ENCODE results near the gene STAT1. TPM values are rescaled to one million over a fixed set of nuclear protein-coding genes. Genes with fewer than 3 reads are reported as not detected.
A peak's percentile ranks its signal among the peaks of the same experiment; 100 is the strongest.
"Not testable (repeated sequence)": the region's sequence is repeated elsewhere in the genome, so short reads cannot be mapped to it uniquely, and the experiment has no call there.

The STAT1 gene
- total RNA-seq, 1 donor from 2014 or later, result 77.7 TPM

DNA sequence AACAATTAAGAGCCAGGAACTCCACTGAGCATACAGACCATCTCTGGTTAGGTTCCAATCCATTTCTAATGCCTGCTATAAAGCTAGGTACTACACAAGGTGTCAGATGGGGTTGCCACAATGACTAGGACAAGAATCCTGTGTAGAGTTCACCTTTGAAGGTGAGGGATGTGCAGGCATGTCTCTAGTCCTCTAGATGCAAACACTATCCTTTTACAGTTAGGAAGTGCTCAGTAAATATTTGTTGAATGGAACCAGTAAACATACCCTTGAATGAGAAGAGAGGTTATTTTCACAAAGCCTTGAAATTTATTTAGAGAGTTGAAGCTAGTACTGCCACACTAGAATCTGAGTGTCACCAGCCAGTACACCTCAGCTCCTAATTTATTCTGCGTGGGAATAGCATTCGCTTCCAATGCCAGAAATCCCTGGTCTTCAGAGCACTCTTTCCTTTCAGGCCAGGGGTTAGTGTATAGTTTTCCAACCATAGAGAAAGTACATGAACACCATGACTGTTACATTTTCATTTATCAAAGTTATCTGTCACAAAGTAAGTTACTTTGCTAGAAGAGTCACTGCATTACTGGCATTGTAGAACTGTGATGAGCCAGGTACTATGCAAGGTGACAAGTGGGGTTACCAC is 48.3 kb downstream of the STAT1 start:
- no peak for DNase-seq (ENCODE audit: extremely low read depth, low read depth, low spot score)

DNA sequence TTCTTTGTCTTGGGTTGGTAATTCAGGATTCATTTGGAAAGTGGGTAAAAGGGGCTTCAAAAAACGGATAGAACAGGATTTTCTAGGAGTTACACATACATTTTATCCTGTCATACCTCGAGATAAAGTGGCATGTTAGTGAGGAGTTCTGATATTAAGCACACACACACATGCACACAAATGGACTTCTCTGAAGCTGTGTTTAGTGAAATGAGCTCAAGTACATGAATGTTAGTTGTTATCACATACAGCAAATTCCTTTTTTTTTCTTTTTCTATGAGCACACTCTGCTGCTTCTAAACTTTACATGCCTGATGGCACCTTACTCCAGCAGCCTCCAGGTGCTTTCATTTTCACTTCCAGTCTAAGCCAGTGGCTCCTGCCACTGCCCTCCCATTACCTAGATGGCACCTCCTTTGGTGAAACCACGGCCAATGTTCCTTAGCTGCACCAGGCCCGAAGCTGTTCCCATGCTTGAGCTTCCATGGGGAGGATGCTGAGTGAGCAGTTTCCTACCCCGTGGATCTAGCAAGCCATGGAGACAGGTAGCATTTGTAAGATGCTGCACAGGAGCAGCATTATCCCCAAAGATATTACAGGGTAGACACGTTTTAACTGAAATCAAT is 49.7 kb downstream of the STAT1 start:
- no peak for DNase-seq (ENCODE audit: extremely low read depth, low read depth, low spot score)

DNA sequence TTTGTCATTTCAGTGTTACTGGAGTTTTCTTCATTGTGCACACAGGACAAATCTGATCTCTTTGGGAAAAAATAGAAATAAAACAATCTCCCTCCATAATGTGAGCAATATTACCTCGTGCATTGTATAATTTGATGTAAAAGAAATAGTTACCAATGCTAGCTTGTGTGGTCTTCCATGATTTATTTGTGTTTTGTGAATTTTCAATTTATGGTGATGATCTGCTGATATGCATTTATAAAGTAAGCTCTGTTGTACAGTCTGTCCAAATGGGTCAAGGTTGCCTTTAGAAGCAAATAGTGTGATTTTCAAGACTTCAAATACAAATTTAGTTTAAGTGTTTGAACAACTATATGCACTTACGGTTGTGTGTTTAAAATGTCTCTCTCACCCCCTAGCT is 50.9 kb downstream of the STAT1 start:
- no peak for DNase-seq (ENCODE audit: extremely low read depth, low read depth, low spot score)

DNA sequence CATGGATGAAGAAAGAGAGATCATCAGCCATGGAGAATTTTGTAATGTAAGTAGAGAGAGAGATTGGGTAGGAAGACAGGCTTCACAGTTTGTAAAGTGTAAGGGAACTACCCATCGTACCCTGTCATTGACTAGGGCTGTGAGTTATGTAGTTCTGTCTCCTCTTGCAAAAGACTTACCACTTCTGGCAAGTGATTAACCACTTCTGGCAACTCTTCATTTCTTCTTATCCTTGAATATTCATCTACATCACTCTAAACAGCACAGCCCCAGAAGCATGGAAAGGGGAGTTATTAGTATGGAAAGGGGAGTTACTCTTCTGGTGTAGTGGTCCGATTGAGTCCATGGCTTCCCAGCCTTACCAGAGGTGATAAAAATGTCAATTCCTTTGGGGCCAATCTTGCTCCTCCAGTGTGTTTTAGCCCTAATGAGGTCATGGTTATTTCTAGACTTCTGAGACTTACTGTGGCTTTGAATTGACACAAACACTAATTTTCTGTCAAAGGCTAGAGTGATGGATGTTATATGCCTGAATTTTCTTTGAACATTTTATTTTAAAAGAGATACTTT is 52.0 kb downstream of the STAT1 start:
- no peak for DNase-seq (ENCODE audit: extremely low read depth, low read depth, low spot score)

DNA sequence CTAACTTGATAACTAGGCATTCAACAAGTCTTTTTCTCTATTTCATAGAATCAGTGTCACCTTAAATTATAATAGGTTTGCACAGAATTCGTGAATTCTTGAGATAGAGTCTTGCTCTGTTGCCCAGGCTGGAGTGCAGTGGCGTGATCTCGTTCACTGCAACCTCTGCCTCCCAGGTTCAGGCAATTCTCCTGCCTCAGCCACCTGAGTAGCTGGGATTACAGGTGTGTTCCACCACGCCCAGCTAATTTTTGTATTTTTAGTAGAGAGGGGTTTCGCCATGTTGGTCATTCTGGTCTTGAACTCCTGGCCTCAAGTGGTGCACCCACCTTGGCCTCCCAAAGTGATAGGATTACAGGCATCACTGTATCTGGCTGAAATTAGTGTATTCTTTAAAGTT is 52.9 kb downstream of the STAT1 start:
- not testable (repeated sequence) for DNase-seq (ENCODE audit: extremely low read depth, low read depth, low spot score)

DNA sequence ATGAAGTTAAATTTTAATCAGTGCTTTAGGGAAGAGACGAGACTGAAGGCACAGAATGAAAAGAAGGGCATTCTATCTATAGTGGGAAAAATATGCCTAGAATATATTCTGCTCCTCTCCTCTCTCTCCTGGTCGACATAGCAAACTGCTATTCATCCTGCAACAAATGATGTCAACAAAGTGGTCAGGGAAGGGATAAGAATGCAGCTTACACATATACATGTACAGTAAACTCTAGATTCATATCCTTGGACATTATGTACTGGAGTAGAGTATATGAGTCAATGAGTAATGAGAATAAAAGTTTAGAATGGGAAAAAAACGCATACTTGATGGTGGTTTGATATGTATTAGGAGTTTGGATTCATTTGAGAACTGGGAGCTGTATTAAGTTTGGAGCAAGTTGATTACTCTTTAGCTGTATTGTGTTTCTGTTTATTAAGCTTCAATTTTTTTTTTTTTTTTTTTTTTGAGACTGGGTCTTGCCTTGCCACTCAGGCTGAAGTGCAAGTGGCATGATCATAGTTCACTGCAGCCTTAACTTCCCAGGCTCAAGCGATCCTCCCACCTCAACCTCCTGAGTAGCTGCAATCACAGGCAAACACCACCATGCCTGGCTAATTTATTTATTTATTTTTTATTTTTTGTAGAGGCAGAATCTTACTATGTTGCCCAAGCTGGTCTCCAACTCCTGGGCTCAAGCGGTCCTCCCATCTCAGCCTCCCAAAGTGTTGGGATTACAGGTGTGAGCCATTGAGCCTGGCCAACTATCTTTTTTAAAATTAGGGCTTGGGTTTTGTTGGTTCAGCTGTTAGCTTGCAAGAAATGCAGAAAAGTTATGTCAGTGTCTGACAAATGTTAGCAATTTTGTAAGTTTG is 53.8 kb downstream of the STAT1 start:
- DNase-seq (ENCODE audit: extremely low read depth, low read depth, low spot score), result no peak

DNA sequence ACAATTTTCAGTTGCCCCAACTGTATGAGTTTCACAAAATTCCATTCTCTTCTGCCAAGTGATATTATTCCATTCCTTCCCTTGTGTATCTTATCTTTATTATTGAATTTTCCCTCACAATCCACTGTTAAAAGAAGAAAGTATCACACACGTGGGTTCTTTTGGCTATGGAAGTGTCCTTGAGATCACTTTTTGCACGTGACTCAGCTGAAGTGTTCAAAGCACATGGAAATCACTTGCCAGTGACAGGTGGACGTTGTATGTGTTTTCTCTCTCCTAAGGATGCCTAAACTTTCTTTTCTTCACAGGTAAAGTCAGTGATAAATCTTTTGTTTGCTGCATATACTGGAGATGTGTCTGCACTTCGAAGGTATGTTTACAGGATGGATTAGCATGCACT is 60.7 kb downstream of the STAT1 start:
- DNase-seq (ENCODE audit: extremely low read depth, low read depth, low spot score), result no peak

DNA sequence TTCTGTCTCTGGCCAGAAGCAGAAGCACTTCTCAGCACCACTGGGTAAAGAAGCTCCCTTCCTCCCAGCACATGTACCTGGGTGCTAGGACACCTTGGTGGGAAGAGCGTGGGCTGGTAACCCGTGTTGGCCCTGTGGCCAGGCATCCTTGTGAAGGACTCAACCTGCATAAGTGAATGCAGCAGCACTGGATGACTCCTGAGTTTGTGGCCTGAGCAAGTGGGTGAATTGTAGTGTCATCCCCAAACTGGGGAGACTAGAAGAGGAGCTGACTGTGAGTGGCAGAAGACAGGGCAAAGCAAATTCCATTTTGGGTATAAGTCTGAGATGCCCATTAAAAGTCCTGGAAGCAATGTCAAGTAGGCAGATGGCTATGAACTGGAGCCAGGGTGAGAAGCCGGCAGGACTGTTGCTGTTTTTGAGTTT is 63.4 kb downstream of the STAT1 start:
- no peak for DNase-seq (ENCODE audit: extremely low read depth, low read depth, low spot score)

DNA sequence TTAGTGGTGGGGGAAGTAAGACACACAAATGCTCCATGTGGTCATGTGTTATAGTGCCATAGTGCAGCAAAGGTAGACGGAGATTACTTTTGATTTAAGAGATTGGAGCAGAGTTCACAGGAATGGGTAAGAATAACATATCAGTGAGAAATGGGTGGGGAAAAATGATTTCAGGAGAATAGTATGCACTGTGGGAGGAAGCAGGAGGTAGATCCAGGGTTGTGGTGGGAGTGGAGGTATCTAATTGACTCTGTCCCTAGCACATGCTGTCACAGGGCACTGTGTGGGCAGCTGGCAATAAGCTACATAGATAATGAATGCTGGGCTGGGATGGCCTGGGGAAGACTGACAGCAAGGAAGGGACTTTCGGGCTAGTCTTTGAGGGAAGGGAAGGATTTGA is 65.3 kb downstream of the STAT1 start:
- no peak for DNase-seq (ENCODE audit: extremely low read depth, low read depth, low spot score)

DNA sequence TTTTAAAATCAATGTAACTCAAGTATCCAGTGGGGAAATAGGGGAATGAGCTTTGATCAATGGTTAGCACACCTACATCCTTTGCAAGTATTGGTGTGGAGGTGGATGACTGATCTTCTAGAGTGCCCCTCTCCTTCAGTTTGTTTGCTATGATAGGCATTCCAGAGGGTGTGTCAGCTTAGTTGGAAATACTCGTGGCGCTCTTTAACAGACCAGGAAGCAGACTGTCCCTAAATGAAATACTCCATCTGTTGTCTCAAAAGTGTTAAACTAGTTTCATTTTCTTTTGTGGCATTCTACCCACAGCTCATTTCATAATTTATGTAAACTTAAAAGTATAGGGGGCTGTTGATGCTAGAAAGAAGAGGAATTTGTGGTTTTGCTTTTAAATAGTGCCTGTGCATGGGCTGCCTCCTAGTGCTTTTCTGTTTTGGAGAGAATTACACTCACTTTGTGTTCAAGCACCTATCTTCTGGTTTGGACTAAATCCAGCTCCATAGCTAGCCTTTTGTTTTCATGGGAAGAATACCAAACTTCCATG is 66.2 kb downstream of the STAT1 start:
- DNase-seq (ENCODE audit: extremely low read depth, low read depth, low spot score), result peak; percentile 41

DNA sequence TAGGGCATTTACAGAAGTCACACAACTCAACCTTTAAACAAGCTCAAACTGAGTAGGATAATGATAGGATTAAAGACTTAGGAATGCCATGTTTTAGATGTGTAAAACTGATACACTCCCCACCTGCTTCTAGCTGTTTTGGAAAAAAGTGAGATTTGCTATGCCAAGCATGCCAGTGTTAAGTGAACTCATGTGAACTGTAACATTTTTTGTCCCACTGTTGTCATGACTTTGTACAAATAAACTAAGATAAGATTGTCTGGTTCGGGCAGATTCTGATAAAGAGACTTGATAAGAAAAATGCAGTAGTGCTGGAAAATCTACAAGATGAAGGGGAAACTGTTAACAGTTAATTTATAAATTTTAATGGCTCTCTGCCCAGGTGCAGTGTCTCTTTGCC is 66.8 kb downstream of the STAT1 start:
- DNase-seq (ENCODE audit: extremely low read depth, low read depth, low spot score), result peak; percentile 81

DNA sequence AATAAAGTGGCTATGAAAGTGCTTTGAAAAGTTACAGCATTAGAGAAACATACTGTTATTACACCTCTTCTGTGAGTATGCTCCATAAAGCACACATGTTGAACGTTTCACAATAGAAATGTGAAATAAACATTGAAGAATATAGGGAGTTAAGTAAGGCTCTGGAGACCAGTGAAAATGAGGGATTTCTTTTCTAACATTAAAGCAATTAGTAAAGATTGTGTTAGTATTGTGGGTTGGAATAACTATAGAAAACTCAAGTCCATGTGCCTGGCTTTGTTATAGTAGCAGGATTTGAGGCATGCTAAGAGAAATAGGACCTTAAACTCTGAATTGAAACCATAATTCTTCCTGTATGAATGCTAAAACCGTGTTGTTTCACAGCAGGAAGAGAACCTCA is 70.3 kb downstream of the STAT1 start:
- DNase-seq (ENCODE audit: extremely low read depth, low read depth, low spot score), result no peak

DNA sequence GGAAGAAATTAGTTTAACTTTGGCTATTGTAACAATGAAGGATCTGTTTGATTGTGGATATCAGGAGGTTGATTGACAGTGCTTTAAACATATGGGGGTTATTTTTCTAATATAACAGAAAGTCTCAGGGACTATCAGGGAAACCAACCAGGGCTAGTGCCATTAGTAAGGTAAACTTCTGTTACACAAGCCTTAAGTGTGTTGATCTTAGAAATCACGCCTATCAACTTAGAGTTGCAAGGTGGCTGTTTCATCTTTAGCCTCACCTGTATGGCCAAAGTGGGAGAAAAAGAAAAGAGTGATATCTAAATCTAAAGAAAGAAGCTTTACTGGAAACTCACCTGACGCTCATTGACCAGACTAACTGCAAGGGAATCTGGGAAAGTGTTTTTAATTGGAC is 71.3 kb downstream of the STAT1 start:
- no peak for DNase-seq (ENCODE audit: extremely low read depth, low read depth, low spot score)

DNA sequence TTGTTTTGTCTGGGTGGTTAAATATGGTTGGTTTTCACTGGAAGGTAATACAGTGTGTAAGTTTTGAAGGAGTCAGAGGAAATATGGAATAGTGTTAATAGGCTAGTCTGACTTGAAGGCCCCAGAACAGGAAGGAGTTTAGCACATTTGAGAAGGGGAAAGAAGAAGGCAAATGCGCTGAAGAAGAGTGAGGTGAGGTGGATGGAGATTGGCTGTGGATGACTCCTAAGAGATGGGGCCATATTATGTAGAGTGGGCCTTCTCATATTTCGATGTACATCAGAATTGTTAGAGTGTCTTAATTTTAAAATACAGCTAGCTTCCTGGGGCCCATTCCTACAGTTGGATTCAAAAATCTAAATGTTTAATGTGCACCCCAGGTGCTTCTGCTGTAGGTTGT is 72.4 kb downstream of the STAT1 start:
- no peak for DNase-seq (ENCODE audit: extremely low read depth, low read depth, low spot score)

DNA sequence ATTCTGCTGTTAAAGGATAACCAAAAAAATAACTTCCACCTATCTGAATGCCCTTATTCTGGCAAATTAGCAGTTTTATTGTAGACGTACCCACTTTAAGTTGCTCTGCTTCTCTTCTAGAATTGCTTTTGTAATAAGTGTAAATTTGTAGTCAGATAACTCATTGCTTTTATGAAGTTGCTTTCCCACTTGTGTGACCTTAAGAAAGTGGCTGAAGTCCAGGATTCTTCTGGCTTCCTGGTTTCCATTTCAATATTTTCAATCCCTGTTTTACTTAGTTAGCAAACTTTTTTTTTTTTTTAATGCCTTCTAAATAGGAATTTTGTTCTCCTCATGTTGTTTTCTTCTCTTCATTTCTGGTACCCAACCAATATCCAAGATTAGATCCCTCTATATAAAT is 73.5 kb downstream of the STAT1 start:
- DNase-seq (ENCODE audit: extremely low read depth, low read depth, low spot score), result no peak

DNA sequence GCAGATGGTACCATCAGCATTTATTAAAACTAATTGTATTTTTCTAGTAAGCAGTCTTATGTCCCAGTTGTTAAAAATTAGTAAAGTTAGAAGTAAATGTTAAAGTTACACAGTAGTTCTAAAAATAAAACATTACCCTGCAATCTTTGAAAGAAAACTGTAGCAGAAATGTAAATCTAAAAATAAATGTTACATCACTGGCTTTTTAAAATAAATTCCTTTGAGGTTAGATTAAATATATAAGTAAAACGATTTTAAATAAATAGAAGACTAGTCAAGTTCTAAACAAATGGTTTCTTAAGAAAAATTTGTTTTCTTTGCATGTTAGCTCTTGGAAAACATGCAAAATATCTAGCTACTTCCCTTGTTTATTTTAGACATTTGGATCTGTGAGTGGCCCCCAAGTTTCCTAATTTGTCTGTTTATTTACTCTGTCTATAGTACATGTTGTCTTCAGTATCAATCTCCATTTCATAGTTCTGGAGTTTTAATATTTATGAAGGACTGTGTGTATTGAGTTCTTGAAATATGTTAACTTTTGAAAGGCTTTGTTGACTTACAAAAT is 75.1 kb downstream of the STAT1 start:
- no peak for DNase-seq (ENCODE audit: extremely low read depth, low read depth, low spot score)

DNA sequence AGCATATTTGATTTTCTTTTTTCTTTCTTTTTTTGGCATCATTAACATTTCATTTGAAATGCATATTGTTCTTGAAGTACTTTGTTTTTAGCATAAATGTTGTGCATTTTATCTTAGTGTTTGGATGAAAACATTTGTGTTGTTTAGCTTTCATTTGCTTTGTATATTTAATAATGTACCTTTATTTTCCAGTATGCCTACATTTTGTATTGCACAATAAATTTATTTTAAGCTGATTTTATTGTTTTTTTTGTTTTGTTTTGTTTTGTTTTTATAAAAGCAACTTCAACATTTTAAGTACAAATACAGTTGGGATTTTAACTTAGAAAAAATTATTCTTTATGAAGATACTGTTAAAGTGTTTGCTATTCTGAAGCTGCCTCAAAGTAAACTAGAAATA is 78.9 kb downstream of the STAT1 start:
- DNase-seq (ENCODE audit: extremely low read depth, low read depth, low spot score), result no peak

DNA sequence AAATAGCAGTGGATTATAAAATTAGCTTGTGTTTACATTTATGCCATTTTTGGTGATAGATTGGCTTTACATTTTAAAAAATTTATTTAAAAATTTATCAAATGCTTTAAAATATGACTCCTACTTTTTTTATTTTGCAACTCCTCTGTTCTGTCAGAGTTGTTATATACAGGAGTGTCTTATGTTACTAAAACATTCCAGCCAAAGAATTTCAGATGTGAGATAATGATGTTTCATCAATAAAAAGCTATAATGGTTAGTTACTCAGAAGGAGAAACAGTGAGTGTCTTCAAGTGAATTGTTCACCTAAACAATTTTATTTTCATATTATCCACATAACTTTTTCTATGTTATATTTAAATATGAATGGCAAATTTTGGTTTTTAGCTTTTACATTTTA is 80.6 kb downstream of the STAT1 start:
- no peak for DNase-seq (ENCODE audit: extremely low read depth, low read depth, low spot score)

DNA sequence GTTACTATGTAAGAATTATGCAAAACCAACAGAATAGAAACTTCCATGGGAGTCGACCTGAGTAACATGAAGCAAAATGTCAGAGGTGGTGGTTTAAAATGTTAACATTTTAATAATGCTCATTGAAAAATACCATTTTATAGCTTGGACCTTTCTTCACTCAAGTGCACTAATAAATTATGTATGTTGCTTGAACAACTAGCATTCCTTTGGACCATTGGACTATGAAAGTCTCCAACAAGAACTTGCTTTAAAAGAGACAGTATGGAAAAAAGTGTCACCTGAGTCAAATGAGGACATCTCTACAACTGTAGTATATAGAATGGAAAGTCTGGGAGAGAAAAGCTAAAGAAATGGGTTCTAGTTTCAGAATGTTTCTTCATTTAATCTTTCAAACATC is 81.5 kb downstream of the STAT1 start:
- no peak for DNase-seq (ENCODE audit: extremely low read depth, low read depth, low spot score)

DNA sequence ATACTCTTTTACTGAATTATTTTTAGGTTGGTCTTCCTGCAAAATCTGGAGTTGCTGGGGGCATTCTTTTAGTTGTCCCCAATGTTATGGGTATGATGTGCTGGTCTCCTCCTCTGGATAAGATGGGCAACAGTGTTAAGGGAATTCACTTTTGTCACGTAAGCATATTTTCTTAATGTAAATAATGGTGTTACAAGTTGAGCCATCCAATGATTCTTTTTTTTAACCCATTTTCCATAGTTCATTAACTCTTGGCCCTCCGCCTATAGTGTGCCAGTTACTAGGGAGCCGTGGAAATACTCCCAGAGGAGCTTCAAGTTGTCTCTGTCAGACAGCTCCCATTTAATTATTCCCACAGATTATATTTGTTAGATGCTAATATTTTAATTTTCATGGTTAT is 83.6 kb downstream of the STAT1 start:
- DNase-seq (ENCODE audit: extremely low read depth, low read depth, low spot score), result no peak

DNA sequence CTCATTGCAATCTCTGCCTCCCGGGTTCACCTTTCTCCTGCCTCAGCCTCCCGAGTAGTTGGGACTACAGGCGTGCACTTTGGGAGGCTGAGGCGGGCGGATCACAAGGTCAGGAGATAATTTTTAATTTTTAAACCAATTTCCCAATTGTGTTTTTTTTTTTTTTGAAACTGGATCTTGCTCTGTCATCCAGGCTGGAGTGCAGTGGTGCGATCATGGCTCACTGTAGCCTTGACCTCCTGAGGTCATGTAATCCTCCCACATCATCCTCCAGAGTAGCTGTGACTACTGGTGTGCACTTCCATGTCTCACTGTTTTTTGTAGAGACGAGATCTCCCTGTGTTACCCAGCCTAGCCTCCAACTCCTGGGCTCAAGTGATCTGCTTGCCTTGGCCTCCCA is 84.1 kb downstream of the STAT1 start:
- DNase-seq (ENCODE audit: extremely low read depth, low read depth, low spot score), result no peak
